Mesodermal cell (in vitro differentiated cells): ENCODE results near the gene AGFG2.

ENCODE experiments used
- H3K27ac ChIP-seq: 2 replicates; pipeline ENCODE4 v1.7.0; 2013; ENCODE audit warnings: mild to moderate bottlenecking, low read depth, low read length, moderate library complexity; ENCODE audit not compliant: severe bottlenecking
- H3K36me3 ChIP-seq: 2 replicates; pipeline ENCODE4 v1.7.1; 2013; ENCODE audit warnings: mild to moderate bottlenecking, low read length, moderate library complexity; ENCODE audit not compliant: control insufficient read depth, insufficient read depth
- H3K4me1 ChIP-seq: one replicate; pipeline ENCODE4 v1.7.1; 2013; ENCODE audit warnings: mild to moderate bottlenecking, low read length; ENCODE audit not compliant: insufficient read depth, control insufficient read depth, poor library complexity, severe bottlenecking
- H3K4me3 ChIP-seq: 2 replicates; pipeline ENCODE4 v1.7.0; 2013; ENCODE audit warnings: low read length, control low read depth, mild to moderate bottlenecking; ENCODE audit not compliant: insufficient read depth, poor library complexity, severe bottlenecking; ENCODE audit errors: extremely low read depth
- H3K9me3 ChIP-seq: 2 replicates; pipeline ENCODE4 v1.7.1; 2013; ENCODE audit warnings: mild to moderate bottlenecking, low read length, moderate library complexity; ENCODE audit not compliant: control insufficient read depth
- WGBS, 2 experiments: methylation state at CpG; one replicate each; pipeline ENCODE4 v1.1.5; 2013; ENCODE audit warnings: missing lambda C conversion rate in 2 of 2; ENCODE audit not compliant: insufficient coverage in 2 of 2; 5-methylcytosine and 5-hydroxymethylcytosine counted together

Gene AGFG2

GRCh38 chr7:100590077-100590737, 51.2 kb downstream of the AGFG2 start:
- Histone ChIP-seq H3K36me3 (no peaks in the 10 kb centered on the region), H3K4me3 (no peak overlapping the region), H3K9me3 (no peaks in the 10 kb centered on the region), H3K27ac (no peak overlapping the region), H3K4me1 (no peaks in the 10 kb centered on the region)
- WGBS, 2 experiments: 88% methylated on average over 17 to 18 of the region's 20 CpGs

- Histone ChIP-seq H3K36me3 (no peaks in the 10 kb centered on the region), H3K4me3 (no peak overlapping the region), H3K27ac (no peak overlapping the region), H3K9me3 (no peaks in the 10 kb centered on the region), H3K4me1 (no peaks in the 10 kb centered on the region)
- WGBS, 2 experiments: 95 to 97% methylated on average over 14 to 17 of the region's 17 CpGs
These were observed 52.6 kb downstream of the AGFG2 start for GRCh38 chr7:100591596-100591995.

DNA sequence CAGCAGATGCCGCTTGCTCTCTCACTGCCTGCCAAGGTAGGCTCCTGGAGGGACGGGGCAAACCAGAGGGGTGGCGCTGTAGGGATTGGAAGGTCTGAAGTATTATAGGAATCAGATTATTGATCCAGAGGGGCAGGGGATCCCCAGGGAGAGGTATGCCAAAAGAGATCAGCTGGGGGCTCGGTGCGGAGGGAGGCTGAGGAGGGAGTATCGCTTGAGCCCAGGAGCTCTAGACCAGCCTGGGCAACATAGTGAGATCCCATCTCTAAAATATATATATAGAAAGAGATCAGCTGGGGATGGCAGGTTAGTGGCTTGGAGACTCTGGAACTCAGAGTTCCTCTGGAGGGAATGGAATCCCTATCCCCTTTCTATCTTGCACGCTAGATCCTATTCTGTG, 56.2 kb downstream of the AGFG2 start:
- H3K36me3 ChIP-seq: no peaks in the 10 kb centered on the region
- no peaks in the 10 kb centered on the region for H3K9me3 ChIP-seq
- no peak overlapping the region for H3K4me3 ChIP-seq
- no peak overlapping the region for H3K27ac ChIP-seq
- peaks cover 1% of the 10 kb centered on the region for H3K4me1 ChIP-seq
- 86 to 100% methylated on average over 2 to 3 of the region's 7 CpGs for WGBS, 2 experiments

DNA sequence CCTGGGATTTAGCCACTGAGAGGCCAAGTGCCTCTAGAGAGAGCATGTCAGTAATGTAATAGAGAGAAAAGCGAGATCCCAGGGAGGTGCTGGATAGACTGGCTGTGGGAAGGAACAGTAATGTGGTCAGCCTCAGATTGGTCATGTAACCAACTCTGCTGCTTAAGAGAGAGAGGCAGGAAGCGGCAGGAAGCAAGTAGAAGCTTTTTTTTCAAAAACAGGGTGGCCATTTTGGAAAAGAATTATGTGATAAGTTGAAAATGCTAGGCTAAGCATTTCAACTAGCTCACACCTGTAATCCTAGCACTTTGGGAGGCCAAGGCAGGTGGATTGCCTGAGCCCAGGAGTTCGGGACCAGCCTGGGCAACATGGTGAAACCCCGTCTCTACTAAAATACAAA, 59.4 kb downstream of the AGFG2 start:
- no peak overlapping the region for H3K27ac ChIP-seq
- WGBS, 2 experiments: 89 to 97% methylated on average over 4 of the region's 4 CpGs

GRCh38 chr7:100599911-100600729, 61.1 kb downstream of the AGFG2 start:
- H3K27ac ChIP-seq: no peak overlapping the region
- 85 to 88% methylated on average over 7 to 15 of the region's 18 CpGs for WGBS, 2 experiments
- no peaks in the 10 kb centered on the region for H3K36me3 ChIP-seq
- no peaks in the 10 kb centered on the region for H3K9me3 ChIP-seq
- H3K4me3 ChIP-seq: no peak overlapping the region
- peaks cover 21% of the 10 kb centered on the region for H3K4me1 ChIP-seq

More for the DNA sequence above, 59.4 kb downstream of the AGFG2 start:
- Histone ChIP-seq H3K36me3 (no peaks in the 10 kb centered on the region), H3K9me3 (no peaks in the 10 kb centered on the region), H3K4me3 (no peak overlapping the region), H3K4me1 (peaks cover 16% of the 10 kb centered on the region)

GRCh38 chr7:100600730-100601038, 61.7 kb downstream of the AGFG2 start:
- WGBS, 2 experiments: 89 to 92% methylated on average over 7 to 9 of the region's 9 CpGs
- Histone ChIP-seq H3K9me3 (no peaks in the 10 kb centered on the region), H3K4me1 (peaks cover 21% of the 10 kb centered on the region), H3K27ac (no peak overlapping the region), H3K4me3 (no peak overlapping the region), H3K36me3 (no peaks in the 10 kb centered on the region)

DNA sequence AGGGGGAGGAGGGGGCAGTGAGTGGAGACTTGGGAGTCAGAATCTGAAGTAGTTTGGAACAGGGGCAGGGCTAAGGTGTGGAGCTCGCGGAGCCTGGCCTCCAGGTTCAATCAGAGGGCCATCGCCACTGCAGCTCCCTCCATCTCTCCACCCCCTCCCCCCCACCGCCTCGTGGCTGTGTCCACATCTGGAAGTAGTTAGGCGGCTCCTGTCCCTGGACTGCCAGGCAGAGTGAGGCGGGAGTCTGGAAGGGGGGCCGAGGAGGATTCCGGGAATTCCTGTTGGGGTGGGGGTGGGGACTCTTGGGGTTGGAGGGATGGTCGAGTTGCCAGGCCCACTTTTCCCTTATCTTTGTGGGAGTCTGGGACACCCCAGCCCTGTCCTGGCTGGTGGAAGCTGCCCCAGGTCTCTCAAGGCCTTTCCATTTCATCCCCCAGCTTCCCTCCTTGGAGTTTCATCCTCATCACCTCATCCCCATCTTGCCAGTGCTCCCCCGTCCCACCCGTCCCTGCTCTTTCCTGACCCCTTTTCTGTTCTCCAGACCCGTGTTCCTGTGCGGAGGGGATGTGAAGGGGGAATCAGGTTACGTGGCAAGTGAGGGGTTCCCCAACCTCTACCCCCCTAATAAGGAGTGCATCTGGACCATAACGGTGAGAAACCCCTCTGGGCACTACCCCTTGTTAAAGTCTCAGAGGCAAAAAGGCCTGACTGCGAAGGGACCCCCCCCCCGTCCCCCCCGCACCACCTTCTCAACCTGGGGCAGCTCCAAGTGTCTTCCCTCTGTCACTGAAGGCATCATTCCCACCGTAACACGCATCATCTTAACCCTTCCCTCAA, 64.1 kb downstream of the AGFG2 start:
- no peaks in the 10 kb centered on the region for H3K9me3 ChIP-seq
- WGBS, 2 experiments: 18% methylated on average over 4 to 6 of the region's 21 CpGs
- peak overlapping the region; percentile 88 for H3K27ac ChIP-seq
- H3K4me3 ChIP-seq: peak overlapping the region; percentile 53
- H3K36me3 ChIP-seq: peaks cover 7% of the 10 kb centered on the region
- H3K4me1 ChIP-seq: peaks cover 21% of the 10 kb centered on the region

DNA sequence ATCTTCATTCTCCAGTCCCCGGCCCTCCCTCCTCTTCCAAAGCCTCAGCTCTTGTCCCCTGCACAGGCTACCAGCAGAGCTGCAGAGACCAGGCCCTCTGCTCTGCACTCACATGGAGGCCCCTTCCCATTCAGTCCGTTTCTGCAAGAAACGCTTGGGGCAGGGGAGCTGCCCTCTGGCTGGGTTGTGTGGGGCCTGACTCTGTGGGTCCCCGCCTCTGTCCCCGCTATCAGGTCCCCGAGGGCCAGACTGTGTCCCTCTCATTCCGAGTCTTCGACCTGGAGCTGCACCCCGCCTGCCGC, 64.7 kb downstream of the AGFG2 start:
- peak overlapping the region; percentile 88 for H3K27ac ChIP-seq
- peaks cover 21% of the 10 kb centered on the region for H3K4me1 ChIP-seq
- H3K4me3 ChIP-seq: peak overlapping the region; percentile 53
- 9 to 10% methylated on average over 10 of the region's 10 CpGs for WGBS, 2 experiments
- H3K36me3 ChIP-seq: peaks cover 7% of the 10 kb centered on the region
- no peaks in the 10 kb centered on the region for H3K9me3 ChIP-seq

- Histone ChIP-seq H3K4me3 (peak overlapping the region; percentile 53), H3K27ac (peak overlapping the region; percentile 88), H3K4me1 (peaks cover 21% of the 10 kb centered on the region), H3K9me3 (no peaks in the 10 kb centered on the region), H3K36me3 (peaks cover 7% of the 10 kb centered on the region)
- 1% methylated on average over 26 of the region's 70 CpGs for WGBS, 2 experiments
These were observed 65.3 kb downstream of the AGFG2 start for GRCh38 chr7:100604028-100604975.
